Pancreas (tissue), 10 donors: ENCODE measurements around the gene GPRASP2. TPM values are rescaled to one million over a fixed set of nuclear protein-coding genes. Genes with fewer than 3 reads are reported as not detected.
A peak's percentile ranks its signal among the peaks of the same experiment; 100 is the strongest.

Experiments used
- ATAC-seq, 4 donors: fragments of 200-7000 bp; cut with Tn5 transposase; one replicate each; pipeline versions ENCODE4 v1.8.0 to v1.9.1; 2020; ENCODE audit warnings: mild to moderate bottlenecking in 4 of 4, moderate library complexity in 4 of 4
- DNase-seq, 6 donors: peaks; one replicate each; pipeline ENCODE4 v3.0.0-alpha.2; 2020
- FAIRE-seq: peaks from 2 replicates; lab custom pipeline; 2012; peaks lifted over from hg19 to GRCh38; lab: Jason Lieb, UNC
- H3K27ac ChIP-seq, 4 donors: fragments of 200-600 bp; sonication (generic); 1 replicate in 3 of 4; 2 replicates in 1 of 4; pipeline versions ENCODE4 v1.5.0 to v1.8.0; 2020
- H3K27me3 ChIP-seq, 4 donors: fragments of 200-600 bp; one replicate each; pipeline ENCODE4 v1.8.0; 2021
- H3K36me3 ChIP-seq, 3 donors: fragments of 200-600 bp; sonication (generic) in 1 of 3; one replicate each; pipeline versions ENCODE4 v1.5.0 to v1.8.0; 2020 to 2021
- H3K4me1 ChIP-seq, 3 donors: fragments of 200-600 bp; one replicate each; pipeline ENCODE4 v1.8.0; 2021
- H3K4me3 ChIP-seq, 4 donors: fragments of 200-600 bp; sonication (generic) in 2 of 4; one replicate each; pipeline versions ENCODE4 v1.5.0 to v1.8.0; 2020 to 2021
- H3K9me3 ChIP-seq, 4 donors: fragments of 200-600 bp; one replicate each; pipeline ENCODE4 v1.8.0; 2021
- CTCF ChIP-seq, 4 donors: fragments of 200-600 bp; sonication (generic) in 3 of 4; IDR thresholded peaks; one replicate each; pipeline versions ENCODE4 v1.5.0 to v1.8.0; 2021; ENCODE audit warnings: antibody characterized with exemption in 4 of 4
- WGBS, 2 donors: extraction: QIAGEN DNeasy Blood & Tissue Kit; methylation state at CpG; one replicate each; pipeline ENCODE4 v1.1.7; 2013; 5-methylcytosine and 5-hydroxymethylcytosine counted together
- intact Hi-C, 3 donors: fragments of 100-400 bp; cut with DNase I; formaldehyde crosslinking; loops; one replicate each; pipeline versions ENCODE4 v1.11.1 to v1.14.2; 2022
- polyA plus RNA-seq, 2 donors: library from polyadenylated mRNA; stranded (reverse); fragments of 200-250 nt; gene quantifications; one replicate each; pipeline ENCODE4 v1.2.3, GENCODE V29; 2013
- total RNA-seq, 6 donors: library from RNA; stranded (reverse); fragmentation: NEBNext Ultra II Directional in 4 of 6; extraction: Animal tissue kit (Norgen Biotek cat#: 25700) in 4 of 6; gene quantifications; one replicate each; pipeline versions ENCODE4 v1.2.1 to v1.2.4, GENCODE V29; 2021 to 2023
- donor health status: healthy with polysubstance abuse.
- donor health status: DM: no; HTN: no; CAD: no; lungs with moderate emphysema.
- donor health status: DM: no; HTN: no; CAD: no.
- donor health status: control.
- donor health status: control.
- donor health status: Bipolar disorder and iron deficiency.
- donor health status: DM: yes; HTN: yes; CAD: no.
- donor health status: DM: no; HTN: no; CAD: no.
- donor health status: DM: no; HTN: no; CAD: no.
- donor health status: DM: yes; HTN: yes; CAD: no.

The GPRASP2 gene
- total and polyA plus RNA-seq, 8 donors = 4.2 to 13.3 (median 6.8) TPM

- peak in 1 of 6 donors; percentile 58 for DNase-seq
- Histone ChIP-seq H3K4me1 (no peaks in the 10 kb centered on the region), H3K27ac (no peak overlapping the region), H3K9me3 (no peaks in the 10 kb centered on the region), H3K27me3 (no peaks in the 10 kb centered on the region), H3K36me3 (no peaks in the 10 kb centered on the region), H3K4me3 (peak overlapping the region in 3 of 4 donors; percentile 40 to 60 (median 58))
- no peak for FAIRE-seq
- no peak for ATAC-seq
- TF ChIP-seq CTCF (IDR thresholded peaks at IDR 0.05) = no peak
- WGBS, 2 donors = 14 to 31% methylated on average over 19 of the region's 19 CpGs
- intact Hi-C loops = no loop called here
Measured at GRCh38 chrX:102711872-102712215, 404 bp upstream of the GPRASP2 start.

DNA sequence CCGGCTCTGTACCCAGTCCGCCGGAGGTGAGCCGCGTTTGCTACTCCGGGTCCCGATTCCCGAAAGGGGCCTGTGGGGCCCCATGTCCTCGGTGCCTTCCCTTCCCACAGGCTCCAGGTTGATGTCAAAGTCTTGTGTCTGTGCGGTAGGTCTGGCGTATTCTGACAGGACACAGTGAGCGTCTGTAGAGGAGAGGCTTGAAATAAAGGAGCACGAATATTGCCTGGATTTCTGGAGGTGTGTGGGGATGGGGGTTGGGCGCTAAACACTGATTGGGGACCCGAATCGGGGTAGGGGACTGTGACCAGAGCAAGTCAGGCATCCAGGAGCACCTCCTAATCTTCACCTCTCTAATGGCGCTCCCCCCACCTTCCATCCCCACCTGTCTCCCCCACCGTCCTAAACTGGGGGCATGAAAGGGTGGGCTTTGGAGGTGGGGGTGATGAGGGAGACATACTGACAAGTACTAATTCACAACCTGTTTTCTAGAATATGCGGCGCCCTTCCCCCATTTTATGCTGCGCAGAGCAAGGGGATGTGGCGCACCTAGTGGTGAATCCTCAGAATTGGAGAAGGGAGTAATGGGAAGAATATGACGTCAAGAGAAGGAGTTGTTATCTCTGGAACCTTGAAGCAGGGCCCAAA is 855 bp downstream of the GPRASP2 start:
- FAIRE-seq = no peak
- TF ChIP-seq CTCF (IDR thresholded peaks at IDR 0.05) = peak; percentile 29 to 53 (median 48)
- Histone ChIP-seq H3K4me3 (peak overlapping the region; percentile 40 to 60 (median 50)), H3K27ac (peak overlapping the region; percentile 49 to 83 (median 68)), H3K9me3 (no peaks in the 10 kb centered on the region), H3K36me3 (no peaks in the 10 kb centered on the region), H3K27me3 (no peaks in the 10 kb centered on the region), H3K4me1 (no peaks in the 10 kb centered on the region)
- intact Hi-C loops = no loop called here
- 0 to 29% methylated on average over 23 of the region's 23 CpGs for WGBS, 2 donors
- peak; percentile 50 to 70 (median 66) for DNase-seq
- ATAC-seq = peak; percentile 85 to 90 (median 89)

- H3K36me3 ChIP-seq = no peaks in the 10 kb centered on the region
- intact Hi-C loops = no loop called here
- H3K4me1 ChIP-seq = no peaks in the 10 kb centered on the region
- 77 to 86% methylated on average over 6 of the region's 6 CpGs for WGBS, 2 donors
- H3K9me3 ChIP-seq = no peaks in the 10 kb centered on the region
- TF ChIP-seq CTCF (IDR thresholded peaks at IDR 0.05) = no peak
- H3K27me3 ChIP-seq = peaks cover 0 to 3% (median 0%) of the 10 kb centered on the region in 4 donors
- no peak overlapping the region for H3K4me3 ChIP-seq
- FAIRE-seq = no peak
- no peak for ATAC-seq
- H3K27ac ChIP-seq = no peak overlapping the region
- DNase-seq = no peak
Measured at GRCh38 chrX:102714994-102715393, 2.7 kb downstream of the GPRASP2 start.

- H3K9me3 ChIP-seq = no peaks in the 10 kb centered on the region
- no peaks in the 10 kb centered on the region for H3K4me1 ChIP-seq
- intact Hi-C loops = no loop called here
- H3K27me3 ChIP-seq = peaks cover 0 to 3% (median 0%) of the 10 kb centered on the region in 4 donors
- ATAC-seq = no peak
- H3K27ac ChIP-seq = no peak overlapping the region
- H3K36me3 ChIP-seq = no peaks in the 10 kb centered on the region
- no peak for FAIRE-seq
- DNase-seq = no peak
- no peak overlapping the region for H3K4me3 ChIP-seq
- WGBS, 2 donors = 93 to 94% methylated on average over 5 of the region's 5 CpGs
- no peak for TF ChIP-seq CTCF (IDR thresholded peaks at IDR 0.05)
Measured at GRCh38 chrX:102715967-102716366, 3.7 kb downstream of the GPRASP2 start.
